Smooth muscle cell (in vitro differentiated cells): ENCODE results near the gene HBB. TPM values are rescaled to one million over a fixed set of nuclear protein-coding genes. Genes with fewer than 3 reads are reported as not detected.

Experiments
- DNase-seq: peaks from one replicate; lab custom pipeline; 2025; ENCODE audit not compliant: unreplicated experiment; lab: John Stamatoyannopoulos, UW
- H2AFZ ChIP-seq: fragments of 200-600 bp; sonication (generic); 2 replicates; pipeline ENCODE4 v1.6.0; 2016; ENCODE audit warnings: antibody characterized with exemption, low read depth, mild to moderate bottlenecking
- H3F3A ChIP-seq: fragments of 200-600 bp; sonication (generic); 2 replicates; pipeline ENCODE4 v1.6.0; 2017; ENCODE audit warnings: antibody characterized with exemption, low read depth
- H3K27ac ChIP-seq: fragments of 200-600 bp; sonication (generic); 2 replicates; pipeline ENCODE4 v1.5.1; 2016; ENCODE audit warnings: low read depth, mild to moderate bottlenecking
- H3K27me3 ChIP-seq: fragments of 200-600 bp; sonication (generic); 2 replicates; pipeline ENCODE4 v1.6.1; 2016; ENCODE audit warnings: low read depth, mild to moderate bottlenecking
- H3K36me3 ChIP-seq: fragments of 200-600 bp; sonication (generic); 2 replicates; pipeline ENCODE4 v1.5.1; 2016; ENCODE audit warnings: low read depth
- H3K4me1 ChIP-seq: fragments of 200-600 bp; sonication (generic); 2 replicates; pipeline ENCODE4 v1.5.1; 2016; ENCODE audit warnings: low read depth
- H3K4me2 ChIP-seq: fragments of 200-600 bp; sonication (generic); 2 replicates; pipeline ENCODE4 v1.6.0; 2016; ENCODE audit warnings: mild to moderate bottlenecking
- H3K4me3 ChIP-seq: fragments of 200-600 bp; sonication (generic); 2 replicates; pipeline ENCODE4 v1.5.1; 2016; ENCODE audit warnings: mild to moderate bottlenecking
- H3K79me2 ChIP-seq: fragments of 200-600 bp; sonication (generic); 2 replicates; pipeline ENCODE4 v1.6.0; 2016; ENCODE audit warnings: low read depth, mild to moderate bottlenecking
- H3K9ac ChIP-seq: fragments of 200-600 bp; sonication (generic); 2 replicates; pipeline ENCODE4 v1.6.0; 2016; ENCODE audit warnings: low read depth
- H3K9me3 ChIP-seq: fragments of 200-600 bp; sonication (generic); replicated peaks from 2 replicates; pipeline ENCODE4 v1.5.1; 2016; ENCODE audit warnings: low read depth
- H4K20me1 ChIP-seq: fragments of 200-600 bp; sonication (generic); 2 replicates; pipeline ENCODE4 v1.6.0; 2016; ENCODE audit warnings: low read depth
- WGBS: methylation state at CpG from one replicate; pipeline ENCODE4 v1.1.7; 2016; ENCODE audit warnings: low lambda C conversion rate; 5-methylcytosine and 5-hydroxymethylcytosine counted together
- polyA plus RNA-seq: library from polyadenylated mRNA; unstranded; fragments of >200 nt; fragmentation: Nextera tagmentation; extraction: Ambion mirVana; gene quantifications from 2 replicates; pipeline ENCODE4 v1.2.1, GENCODE V29; 2016
- total RNA-seq: library from RNA; depleted of rRNA; stranded (reverse); fragments of >200 nt; gene quantifications from 2 replicates; pipeline ENCODE4 v1.2.3, GENCODE V29; 2014
- TF ChIP-seq, protein P1 (sequence below): fragments of 200-600 bp; sonication (generic); IDR thresholded peaks from 2 replicates; pipeline ENCODE4 v1.5.1; 2017; ENCODE audit warnings: borderline replicate concordance, mild to moderate bottlenecking, antibody characterized with exemption; ENCODE audit not compliant: insufficient read depth, poor library complexity, severe bottlenecking

HBB gene
- total and polyA plus RNA-seq, 2 experiments from 2014 or later = not detected

DNA sequence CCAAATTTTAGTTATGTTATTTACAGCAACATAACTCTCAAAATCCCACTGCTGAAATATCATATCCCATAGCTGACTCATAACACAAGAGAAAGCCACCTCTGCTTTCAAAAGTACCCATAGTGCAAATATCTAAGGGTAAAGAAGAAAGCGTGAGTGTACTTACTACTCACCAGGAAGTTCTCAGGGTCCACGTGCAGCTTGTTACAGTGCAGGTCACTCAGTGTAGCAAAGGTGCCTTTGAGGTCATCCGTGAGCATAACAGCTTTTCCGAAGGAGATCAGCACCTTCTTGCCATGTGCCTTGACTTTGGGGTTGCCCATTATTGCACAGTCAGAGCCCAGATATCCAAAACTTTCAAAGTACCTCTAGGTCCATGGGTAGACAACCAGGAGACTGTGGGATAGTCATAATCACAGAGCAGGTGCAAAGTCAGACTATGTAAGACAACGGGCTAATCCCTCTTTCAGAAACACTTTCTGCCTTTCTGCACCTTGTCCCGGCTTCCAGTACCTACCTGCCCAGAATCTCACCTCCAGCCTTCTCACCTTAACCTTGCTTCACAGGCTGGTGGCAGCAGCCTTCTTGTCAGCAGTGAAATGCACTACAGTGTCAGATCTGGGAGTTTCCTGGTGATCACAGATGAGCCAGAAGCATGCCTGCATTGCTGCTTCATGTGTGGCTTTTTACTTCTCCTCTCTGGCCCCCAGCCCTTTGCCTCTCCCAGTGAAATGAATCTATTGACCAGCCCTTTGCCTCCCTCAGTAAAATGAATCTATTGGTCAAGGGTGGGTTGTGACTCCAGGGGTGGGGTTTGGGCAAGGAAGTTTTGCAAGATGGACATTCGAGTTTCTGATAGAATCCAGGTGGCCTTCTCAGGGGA lies 16.3 kb upstream of the HBB start:
- no peak for DNase-seq
- 84% methylated on average over 7 of the region's 7 CpGs for WGBS
- H3K4me3 ChIP-seq = no peak overlapping the region
- H2AFZ ChIP-seq = no peak overlapping the region
- no peaks in the 10 kb centered on the region for H3F3A ChIP-seq
- no peak overlapping the region for H3K9ac ChIP-seq
- no peaks in the 10 kb centered on the region for H4K20me1 ChIP-seq
- TF ChIP-seq, protein P1, sequence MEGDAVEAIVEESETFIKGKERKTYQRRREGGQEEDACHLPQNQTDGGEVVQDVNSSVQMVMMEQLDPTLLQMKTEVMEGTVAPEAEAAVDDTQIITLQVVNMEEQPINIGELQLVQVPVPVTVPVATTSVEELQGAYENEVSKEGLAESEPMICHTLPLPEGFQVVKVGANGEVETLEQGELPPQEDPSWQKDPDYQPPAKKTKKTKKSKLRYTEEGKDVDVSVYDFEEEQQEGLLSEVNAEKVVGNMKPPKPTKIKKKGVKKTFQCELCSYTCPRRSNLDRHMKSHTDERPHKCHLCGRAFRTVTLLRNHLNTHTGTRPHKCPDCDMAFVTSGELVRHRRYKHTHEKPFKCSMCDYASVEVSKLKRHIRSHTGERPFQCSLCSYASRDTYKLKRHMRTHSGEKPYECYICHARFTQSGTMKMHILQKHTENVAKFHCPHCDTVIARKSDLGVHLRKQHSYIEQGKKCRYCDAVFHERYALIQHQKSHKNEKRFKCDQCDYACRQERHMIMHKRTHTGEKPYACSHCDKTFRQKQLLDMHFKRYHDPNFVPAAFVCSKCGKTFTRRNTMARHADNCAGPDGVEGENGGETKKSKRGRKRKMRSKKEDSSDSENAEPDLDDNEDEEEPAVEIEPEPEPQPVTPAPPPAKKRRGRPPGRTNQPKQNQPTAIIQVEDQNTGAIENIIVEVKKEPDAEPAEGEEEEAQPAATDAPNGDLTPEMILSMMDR = no peak
- H3K36me3 ChIP-seq = no peaks in the 10 kb centered on the region
- no peak overlapping the region for H3K27ac ChIP-seq
- H3K4me2 ChIP-seq = no peak overlapping the region
- H3K79me2 ChIP-seq = no peaks in the 10 kb centered on the region
- no peaks in the 10 kb centered on the region for H3K4me1 ChIP-seq
- no peaks in the 10 kb centered on the region for H3K27me3 ChIP-seq
- H3K9me3 ChIP-seq = no peaks in the 10 kb centered on the region

- no peaks in the 10 kb centered on the region for H3K36me3 ChIP-seq
- no peak overlapping the region for H3K27ac ChIP-seq
- no peak for DNase-seq
- TF ChIP-seq, protein P1 = no peak
- no peaks in the 10 kb centered on the region for H4K20me1 ChIP-seq
- no peak overlapping the region for H3K9ac ChIP-seq
- H3K4me3 ChIP-seq = no peak overlapping the region
- no peak overlapping the region for H2AFZ ChIP-seq
- H3K79me2 ChIP-seq = no peaks in the 10 kb centered on the region
- no peak overlapping the region for H3K4me2 ChIP-seq
- H3K9me3 ChIP-seq = no peaks in the 10 kb centered on the region
- WGBS = 86% methylated on average over 2 of the region's 2 CpGs
- no peaks in the 10 kb centered on the region for H3K27me3 ChIP-seq
- no peaks in the 10 kb centered on the region for H3K4me1 ChIP-seq
- H3F3A ChIP-seq = no peaks in the 10 kb centered on the region
Observed at GRCh38 chr11:5242208-5242607, 15.3 kb upstream of the HBB start.

- no peaks in the 10 kb centered on the region for H3K4me1 ChIP-seq
- DNase-seq = no peak
- WGBS = 87% methylated on average over 3 of the region's 3 CpGs
- no peak overlapping the region for H3K9ac ChIP-seq
- H4K20me1 ChIP-seq = no peaks in the 10 kb centered on the region
- no peaks in the 10 kb centered on the region for H3K36me3 ChIP-seq
- no peak overlapping the region for H3K4me3 ChIP-seq
- H3K27ac ChIP-seq = no peak overlapping the region
- H3K4me2 ChIP-seq = no peak overlapping the region
- no peaks in the 10 kb centered on the region for H3K79me2 ChIP-seq
- TF ChIP-seq, protein P1 = no peak
- H2AFZ ChIP-seq = no peak overlapping the region
- no peaks in the 10 kb centered on the region for H3K9me3 ChIP-seq
- no peaks in the 10 kb centered on the region for H3F3A ChIP-seq
- H3K27me3 ChIP-seq = no peaks in the 10 kb centered on the region
Observed at GRCh38 chr11:5241458-5241857, 14.6 kb upstream of the HBB start.

DNA sequence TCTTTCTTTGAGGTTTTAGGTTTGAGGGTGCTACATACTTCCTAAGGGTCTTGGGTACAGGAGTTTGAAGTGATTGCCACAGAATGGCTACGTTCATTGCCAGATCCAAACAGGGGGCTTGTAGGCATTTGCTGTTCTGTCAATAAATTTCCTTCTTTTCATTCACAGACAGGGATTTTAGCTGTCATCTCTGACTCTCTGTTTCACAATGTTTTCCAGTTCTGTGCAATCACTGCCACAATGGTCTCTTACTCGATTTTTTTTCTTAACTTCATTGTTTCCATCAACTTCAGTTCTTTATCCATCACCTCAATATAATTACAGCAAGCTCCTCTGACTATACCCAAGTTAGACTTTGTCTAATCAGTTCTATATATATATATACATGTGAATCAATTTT lies 13.6 kb upstream of the HBB start:
- 56% methylated on average over 2 of the region's 2 CpGs for WGBS
- Histone ChIP-seq H3K4me1 (no peaks in the 10 kb centered on the region), H3K36me3 (no peaks in the 10 kb centered on the region), H3K4me2 (no peak overlapping the region), H3K79me2 (no peaks in the 10 kb centered on the region), H3K27ac (no peak overlapping the region), H3K9me3 (no peaks in the 10 kb centered on the region), H4K20me1 (no peaks in the 10 kb centered on the region), H3F3A (no peaks in the 10 kb centered on the region), H3K27me3 (no peaks in the 10 kb centered on the region), H3K4me3 (no peak overlapping the region), H2AFZ (no peak overlapping the region), H3K9ac (no peak overlapping the region)
- TF ChIP-seq, protein P1 = no peak
- DNase-seq = no peak
